Measurements from ENCODE around the gene GUK1. TPM values are rescaled to one million over a fixed set of nuclear protein-coding genes. Genes with fewer than 3 reads are reported as not detected.
"Not testable (repeated sequence)": the region's sequence is repeated elsewhere in the genome, so short reads cannot be mapped to it uniquely, and the experiment has no call there.

GUK1 gene
- total RNA-seq, 1 donor from 2014 or later, result 312 TPM

DNA sequence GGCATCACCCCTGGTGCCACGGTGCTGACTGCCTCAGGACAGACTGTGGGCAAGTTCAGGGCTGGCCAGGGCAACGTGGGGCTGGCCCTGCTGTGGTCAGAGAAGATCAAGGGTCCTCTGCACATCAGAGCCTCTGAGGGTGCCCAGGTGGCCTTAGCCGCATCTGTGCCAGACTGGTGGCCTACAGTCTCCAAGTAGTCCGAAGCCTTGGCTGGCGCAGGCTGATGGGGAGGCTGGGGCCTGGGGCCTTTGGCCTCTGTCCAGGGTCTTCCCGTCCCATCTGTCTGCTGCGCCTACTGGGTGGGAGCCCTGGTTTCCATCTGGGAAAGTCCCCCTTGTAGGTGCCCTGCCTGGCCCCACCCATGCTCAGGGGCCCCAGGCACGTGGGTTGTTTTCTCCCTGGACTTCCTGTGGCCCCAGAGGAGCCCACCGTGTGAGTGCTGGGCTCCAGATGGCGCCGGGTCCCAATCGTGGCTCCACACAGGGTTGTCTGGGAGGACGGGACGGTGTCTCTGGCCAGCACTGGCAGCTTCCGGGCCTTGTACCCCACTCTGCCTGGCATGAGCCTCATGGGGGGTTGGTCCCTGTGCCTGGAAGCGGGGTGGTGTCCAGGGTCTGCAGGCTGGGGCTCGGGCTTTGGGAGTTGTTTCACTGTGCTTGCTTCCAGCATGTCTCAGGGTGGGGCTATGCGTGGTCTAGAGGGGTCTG lies 35.4 kb downstream of the GUK1 start:
- DNase-seq (ENCODE audit: extremely low read depth, low read depth, low spot score), result no peak

DNA sequence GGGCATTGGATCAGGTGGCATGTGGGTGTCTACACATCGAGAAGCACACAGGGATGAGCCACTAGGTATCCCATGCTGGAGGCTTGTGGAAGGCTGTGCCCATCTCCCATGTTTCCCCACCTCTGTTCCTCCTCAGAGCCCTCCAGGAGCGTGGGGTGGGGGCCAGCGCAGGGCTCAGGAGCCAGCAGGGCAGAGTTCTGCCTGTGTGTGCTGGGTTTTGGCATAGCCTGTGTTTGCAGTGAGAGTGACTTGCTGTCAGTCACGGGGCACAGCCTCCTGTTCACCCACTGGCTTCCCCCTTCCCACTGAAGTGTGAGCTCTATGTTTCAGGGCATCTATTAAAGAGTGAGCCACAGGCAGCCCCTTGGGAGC lies 35.9 kb downstream of the GUK1 start:
- no peak for DNase-seq (ENCODE audit: extremely low read depth, low read depth, low spot score)

GRCh38 chr1:228176461-228177182 lies 36.5 kb downstream of the GUK1 start:
- no peak for DNase-seq (ENCODE audit: extremely low read depth, low read depth, low spot score)

- DNase-seq (ENCODE audit: extremely low read depth, low read depth, low spot score), result no peak
Observed at GRCh38 chr1:228177183-228177475, 37.0 kb downstream of the GUK1 start.

GRCh38 chr1:228177721-228178710 lies 37.9 kb downstream of the GUK1 start:
- no peak for DNase-seq (ENCODE audit: extremely low read depth, low read depth, low spot score)

GRCh38 chr1:228178737-228179684 lies 38.9 kb downstream of the GUK1 start:
- DNase-seq (ENCODE audit: extremely low read depth, low read depth, low spot score), result no peak

- DNase-seq (ENCODE audit: extremely low read depth, low read depth, low spot score), result no peak
Observed at GRCh38 chr1:228180271-228180958, 40.3 kb downstream of the GUK1 start.

GRCh38 chr1:228180959-228181644 lies 41.0 kb downstream of the GUK1 start:
- DNase-seq (ENCODE audit: extremely low read depth, low read depth, low spot score), result no peak

DNA sequence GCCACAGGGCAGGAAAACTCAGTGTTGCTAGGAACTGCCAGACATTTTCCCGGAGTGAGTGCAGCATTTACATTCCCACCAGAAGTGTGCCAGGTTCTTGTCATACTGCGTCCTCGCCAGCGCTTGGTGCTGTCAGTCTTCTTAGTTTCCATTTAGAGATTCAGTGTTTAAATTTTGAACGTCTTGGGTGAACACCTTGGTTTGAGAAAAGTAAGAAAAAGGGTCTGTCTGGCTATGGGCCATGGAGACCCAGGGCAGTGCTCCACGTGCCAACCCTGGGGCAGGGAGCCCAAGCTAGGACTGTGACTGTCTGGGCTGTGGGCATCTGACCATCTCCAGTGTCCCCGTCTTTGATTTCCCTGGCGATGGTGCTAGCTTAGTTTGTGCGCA lies 41.6 kb downstream of the GUK1 start:
- DNase-seq (ENCODE audit: extremely low read depth, low read depth, low spot score), result no peak

DNA sequence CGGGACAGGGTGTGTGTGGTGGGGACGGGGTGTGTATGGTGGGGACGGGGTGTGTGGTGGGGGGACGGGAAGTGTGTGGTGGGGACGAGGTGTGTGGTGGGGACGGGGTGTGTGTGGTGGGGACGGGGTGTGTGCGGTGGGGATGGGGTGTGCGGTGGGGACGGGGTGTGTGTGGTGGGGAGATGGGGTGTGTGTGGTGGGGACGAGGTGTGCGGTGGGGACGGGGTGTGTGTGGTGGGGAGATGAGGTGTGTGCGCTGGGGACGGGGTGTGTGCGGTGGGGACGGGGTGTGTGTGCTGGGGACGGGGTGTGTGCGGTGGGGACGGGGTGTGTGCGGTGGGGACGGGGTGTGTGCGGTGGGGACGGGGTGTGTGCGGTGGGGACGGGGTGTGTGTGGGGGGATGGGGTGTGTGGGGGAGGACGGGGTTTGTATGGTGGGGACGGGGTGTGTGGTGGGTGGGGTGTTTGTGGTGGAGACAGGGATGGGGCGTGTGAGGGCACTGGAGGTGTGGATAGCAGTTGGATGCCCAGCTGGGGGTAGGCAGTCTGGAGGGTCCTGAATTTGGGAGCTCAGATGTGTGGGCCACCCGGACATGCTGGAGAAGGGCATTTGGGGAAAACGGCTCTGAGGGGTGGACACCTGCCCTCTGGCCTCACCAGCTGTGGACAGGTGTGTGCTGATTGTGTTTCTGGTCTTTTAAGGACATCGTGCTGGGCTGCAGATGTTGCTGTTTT lies 42.4 kb downstream of the GUK1 start:
- DNase-seq (ENCODE audit: extremely low read depth, low read depth, low spot score), result no peak

- DNase-seq (ENCODE audit: extremely low read depth, low read depth, low spot score), result no peak
Observed at GRCh38 chr1:228184152-228184551, 44.1 kb downstream of the GUK1 start.

- no peak for DNase-seq (ENCODE audit: extremely low read depth, low read depth, low spot score)
Observed at GRCh38 chr1:228185641-228185965, 45.5 kb downstream of the GUK1 start.

DNA sequence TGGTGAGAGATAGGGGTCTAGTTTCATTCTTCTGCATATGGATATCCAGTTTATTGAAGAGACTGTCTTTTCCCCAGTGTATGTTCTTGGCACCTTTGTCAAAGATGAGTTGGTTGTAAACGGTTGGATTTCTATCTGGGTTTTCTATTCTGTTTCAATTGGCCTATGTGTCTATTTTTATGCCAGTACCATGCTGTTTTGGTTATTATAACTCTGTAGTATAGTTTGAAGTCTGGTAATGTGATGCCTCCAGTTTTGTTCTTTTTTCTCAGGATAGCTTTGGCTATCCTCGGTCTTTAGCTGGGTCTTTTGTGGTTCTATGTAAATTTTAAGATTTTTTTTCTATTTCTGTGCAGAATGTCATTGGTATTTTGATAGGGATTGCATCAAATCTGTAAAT lies 48.2 kb downstream of the GUK1 start:
- not testable (repeated sequence) for DNase-seq (ENCODE audit: extremely low read depth, low read depth, low spot score)

DNA sequence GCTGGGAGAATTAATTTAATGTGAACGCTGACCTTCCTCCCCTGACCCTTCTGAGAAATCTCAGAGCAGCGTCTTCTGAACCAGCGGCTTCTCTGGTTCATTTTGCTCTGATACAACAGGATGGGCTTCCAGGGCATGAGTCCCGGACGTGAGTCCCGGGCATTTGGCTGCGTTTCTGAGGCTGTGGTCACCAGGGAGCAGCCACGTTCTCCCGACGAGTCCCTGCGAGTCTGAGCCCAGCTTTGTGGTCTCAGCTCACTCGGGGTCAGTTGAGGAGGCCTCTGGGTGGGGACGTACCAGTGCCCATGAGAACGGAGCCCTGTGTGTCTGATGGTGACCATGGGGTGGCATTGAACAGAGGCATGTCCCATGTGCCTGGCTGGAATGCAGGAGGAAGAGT lies 50.1 kb downstream of the GUK1 start:
- DNase-seq (ENCODE audit: extremely low read depth, low read depth, low spot score), result no peak

DNA sequence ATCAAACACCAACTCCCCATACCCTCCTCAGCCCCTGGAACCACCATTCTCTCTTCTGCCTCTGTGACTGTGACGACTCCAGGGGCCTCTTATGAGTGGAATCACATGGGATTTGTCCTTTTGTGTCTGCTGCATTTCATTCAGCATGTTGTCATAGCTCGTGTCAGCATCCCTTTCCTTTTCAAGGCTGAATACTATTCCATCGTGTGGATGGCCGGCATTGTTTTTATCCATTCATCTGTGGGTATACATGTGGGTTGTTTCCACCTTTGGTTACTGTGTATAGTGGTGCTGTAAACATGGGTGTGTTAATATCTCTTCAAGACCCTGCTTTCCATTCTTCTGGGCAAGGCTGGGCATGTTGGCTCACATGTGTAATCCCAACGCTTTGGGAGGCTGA lies 50.7 kb downstream of the GUK1 start:
- no peak for DNase-seq (ENCODE audit: extremely low read depth, low read depth, low spot score)

- DNase-seq (ENCODE audit: extremely low read depth, low read depth, low spot score), result no peak
Observed at GRCh38 chr1:228194436-228194835, 54.4 kb downstream of the GUK1 start.

DNA sequence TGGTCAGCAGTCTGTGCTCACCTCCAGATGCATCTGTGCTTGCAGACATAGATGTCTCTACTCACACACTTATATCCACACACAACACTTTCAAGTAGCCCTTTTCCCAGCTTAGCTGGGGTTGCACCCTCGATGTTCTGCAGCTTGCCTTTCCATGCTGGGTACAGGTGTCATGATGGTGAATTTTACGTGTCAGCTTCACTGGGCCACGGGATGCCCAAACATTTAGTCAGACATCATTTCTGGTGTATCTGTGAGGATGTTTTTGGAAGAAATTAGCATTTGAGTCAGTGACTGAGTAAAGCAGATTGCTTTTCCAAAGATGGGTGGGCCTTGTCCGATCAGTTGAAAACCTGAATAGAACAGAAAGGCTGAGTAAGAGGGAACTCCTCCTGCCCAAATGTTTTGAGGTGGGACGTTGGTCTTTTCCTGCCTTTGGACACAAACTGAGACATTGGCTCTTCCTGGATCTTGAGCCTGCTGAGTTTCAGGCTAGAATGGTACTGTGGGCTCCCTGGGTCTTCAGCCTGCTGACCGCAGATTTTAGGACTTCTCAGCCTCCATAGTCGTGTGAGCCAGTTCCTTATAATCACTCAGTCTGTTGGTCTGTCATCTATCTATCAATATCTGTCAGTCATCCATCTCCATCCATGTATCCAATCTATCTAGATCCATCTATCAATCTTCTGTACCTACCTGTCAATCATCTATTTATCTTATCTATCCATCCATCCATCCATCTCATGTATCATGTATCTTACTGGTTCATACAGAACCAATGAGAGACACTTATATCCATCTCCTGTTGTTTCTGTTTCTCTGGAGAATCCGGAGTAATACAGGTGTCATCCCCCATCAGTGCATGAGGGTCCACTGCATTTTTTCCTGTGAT lies 55.1 kb downstream of the GUK1 start:
- DNase-seq (ENCODE audit: extremely low read depth, low read depth, low spot score), result no peak

Measured in glomerular endothelial cell (primary cell).